ENCODE measurements around the gene CAMK2N2.

The CAMK2N2 gene

GRCh38 chr3:184211297-184211696, 50.1 kb downstream of the CAMK2N2 start:
- TF ChIP-seq CTCF (conservative IDR thresholded peaks at IDR 0.05; ENCODE audit: control insufficient read depth, insufficient read depth, low read depth, low read length) = no peak

More at GRCh38 chr3:184211297-184211696, 50.1 kb downstream of the CAMK2N2 start:
- H3K4me3 ChIP-seq (ENCODE audit: control insufficient read depth, low read depth, low read length) = no peak overlapping the region
- DNase-seq (ENCODE audit: low read depth) = no peak

Measured in fibroblast of mammary gland (primary cell).